ENCODE data around the gene CETN3. TPM values are rescaled to one million over a fixed set of nuclear protein-coding genes. Genes with fewer than 3 reads are reported as not detected.

The CETN3 gene
- total and polyA plus RNA-seq, 2 of the 8 experiments (the other 6 are each of a cell fraction or from before 2014, with no cell fraction given), result 4.8 to 43.8 TPM

DNA sequence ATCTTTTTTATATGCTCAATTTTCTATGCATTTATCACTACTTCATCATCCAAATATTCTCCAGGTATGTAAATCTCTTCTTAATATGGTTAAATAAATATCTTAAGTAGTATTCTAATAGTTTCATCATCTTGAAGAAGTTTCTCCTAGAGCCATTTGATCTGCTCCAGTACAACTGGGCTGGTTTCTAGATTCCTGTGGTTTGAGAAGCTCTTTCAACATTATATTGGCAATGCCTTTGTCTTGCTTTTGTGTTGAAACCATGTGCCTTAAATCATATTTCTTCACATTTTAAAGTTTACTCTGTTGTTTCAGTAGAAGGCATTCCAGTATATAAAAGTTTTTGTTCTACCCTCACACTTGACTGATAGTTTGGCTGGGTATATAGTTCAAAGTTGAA lies 37.4 kb upstream of the CETN3 start (continued):
- TF ChIP-seq SIX5 (IDR thresholded peaks at IDR 0.05; ENCODE audit: low read depth, low read length) (no peak), ASH2L (IDR thresholded peaks at IDR 0.05; ENCODE audit: low read length) (no peak), CREB1 (IDR thresholded peaks at IDR 0.05) (no peak), CHD1 (IDR thresholded peaks at IDR 0.05; ENCODE audit: low read depth, low read length) (no peak), KDM4A (IDR thresholded peaks at IDR 0.05; ENCODE audit: low read depth, low read length, severe bottlenecking) (no peak), PHF8 (conservative IDR thresholded peaks at IDR 0.05; ENCODE audit: low read depth, low read length) (no peak), CHD2 (IDR thresholded peaks at IDR 0.05; ENCODE audit: low read length) (no peak), GTF2F1 (IDR thresholded peaks at IDR 0.05; ENCODE audit: borderline replicate concordance, low read depth, low read length) (no peak), CBX8 (IDR thresholded peaks at IDR 0.05; ENCODE audit: borderline replicate concordance, low read depth, low read length) (no peak), TAF1 (IDR thresholded peaks at IDR 0.05; ENCODE audit: low read depth, low read length) (no peak), MAFK (IDR thresholded peaks at IDR 0.05; ENCODE audit: low read depth, low read length) (no peak)

Data from H1 (cell line).